Calu3 (cell line): ENCODE measurements around the gene ITPR2. TPM values are rescaled to one million over a fixed set of nuclear protein-coding genes. Genes with fewer than 3 reads are reported as not detected.
A peak's percentile ranks its signal among the peaks of the same experiment; 100 is the strongest.

Experiments used
- BruUV-seq: library from RNA; stranded (reverse); fragments of 400-500 nt; replicated peaks from 2 replicates; lab custom pipeline; 2021; lab: Mats Ljungman, UMichigan
- CTCF ChIA-PET: fragments of 300-600 bp; sonication (Branson Sonifier 250); formaldehyde crosslinking; loops from one replicate; lab custom pipeline; 2022; ENCODE audit warnings: antibody characterized with exemption; lab: Charles Lee
- DNase-seq: peaks from one replicate; pipeline ENCODE4 v3.0.0; 2022
- H3K27ac Mint-ChIP-seq: one replicate; pipeline ENCODE4 v1.8.0; 2022; ENCODE audit warnings: mixed read lengths; ENCODE audit not compliant: unreplicated experiment
- H3K27me3 Mint-ChIP-seq: one replicate; pipeline ENCODE4 v1.8.0; 2022; ENCODE audit warnings: mixed read lengths; ENCODE audit not compliant: unreplicated experiment
- H3K36me3 Mint-ChIP-seq: one replicate; pipeline ENCODE4 v1.8.0; 2022; ENCODE audit warnings: mild to moderate bottlenecking, moderate library complexity, mixed read lengths; ENCODE audit not compliant: insufficient read depth, unreplicated experiment
- H3K4me1 Mint-ChIP-seq: one replicate; pipeline ENCODE4 v1.8.0; 2022; ENCODE audit warnings: mild to moderate bottlenecking, low read depth, mixed read lengths; ENCODE audit not compliant: unreplicated experiment
- H3K4me3 Mint-ChIP-seq: one replicate; pipeline ENCODE4 v1.8.0; 2022; ENCODE audit warnings: mild to moderate bottlenecking, low read depth, moderate library complexity, mixed read lengths; ENCODE audit not compliant: unreplicated experiment
- H3K9me3 Mint-ChIP-seq: one replicate; pipeline ENCODE4 v1.8.0; 2022; ENCODE audit warnings: low read depth, mixed read lengths; ENCODE audit not compliant: unreplicated experiment
- CTCF ChIP-seq: fragments of 200-600 bp; IDR thresholded peaks from one replicate; pipeline ENCODE4 v1.8.0; 2022; ENCODE audit warnings: antibody characterized with exemption; ENCODE audit not compliant: unreplicated experiment
- intact Hi-C: fragments of 100-400 bp; cut with micrococcal nuclease; formaldehyde crosslinking; loops from one replicate; pipeline ENCODE4 v1.10.0; 2022; ENCODE audit not compliant: unreplicated experiment
- total RNA-seq: library from RNA; stranded (reverse); gene quantifications from 2 replicates; pipeline ENCODE4 v1.2.3, GENCODE V29; 2022

ITPR2 gene
- total RNA-seq, 1 experiment from 2014 or later: 2.5 TPM

- no peaks in the 10 kb centered on the region for H3K4me1 Mint-ChIP-seq
- no peak for TF ChIP-seq CTCF
- intact Hi-C loops: loop anchor here (2.0 to 5.0 kb wide), 3 partner anchors 131 to 216 kb away; no protein-coding TSS in a partner anchor
- no peaks in the 10 kb centered on the region for H3K36me3 Mint-ChIP-seq
- no peaks in the 10 kb centered on the region for H3K27me3 Mint-ChIP-seq
- H3K4me3 Mint-ChIP-seq: no peak overlapping the region
- no peaks in the 10 kb centered on the region for H3K9me3 Mint-ChIP-seq
- DNase-seq: no peak
- no peak overlapping the region for H3K27ac Mint-ChIP-seq
- no TSS peak for BruUV-seq
- CTCF ChIA-PET: no interaction called here
Observed at GRCh38 chr12:26403601-26404000, 429.4 kb downstream of the ITPR2 start.

GRCh38 chr12:26402648-26403047 lies 430.3 kb downstream of the ITPR2 start:
- no peak overlapping the region for H3K27ac Mint-ChIP-seq
- peak; percentile 71 for DNase-seq
- H3K36me3 Mint-ChIP-seq: no peaks in the 10 kb centered on the region
- intact Hi-C loops: loop anchor here (1.0 to 5.0 kb wide), 5 partner anchors 130 to 305 kb away; no protein-coding TSS in a partner anchor
- no peaks in the 10 kb centered on the region for H3K4me1 Mint-ChIP-seq
- CTCF ChIA-PET: interaction anchor here (1.3 kb wide), 1 partner anchor 283 kb away, joined by 6 read pairs; no protein-coding TSS in a partner anchor
- BruUV-seq: no TSS peak
- H3K9me3 Mint-ChIP-seq: no peaks in the 10 kb centered on the region
- no peak overlapping the region for H3K4me3 Mint-ChIP-seq
- peak; percentile 48 for TF ChIP-seq CTCF
- H3K27me3 Mint-ChIP-seq: no peaks in the 10 kb centered on the region

- H3K4me3 Mint-ChIP-seq: no peak overlapping the region
- no peaks in the 10 kb centered on the region for H3K27me3 Mint-ChIP-seq
- no peak for TF ChIP-seq CTCF
- intact Hi-C loops: loop anchor here (1.0 to 5.0 kb wide), 5 partner anchors 130 to 305 kb away; no protein-coding TSS in a partner anchor
- no peaks in the 10 kb centered on the region for H3K4me1 Mint-ChIP-seq
- no TSS peak for BruUV-seq
- no peak overlapping the region for H3K27ac Mint-ChIP-seq
- CTCF ChIA-PET: interaction anchor here (1.3 kb wide), 1 partner anchor 283 kb away, joined by 6 read pairs; no protein-coding TSS in a partner anchor
- no peaks in the 10 kb centered on the region for H3K36me3 Mint-ChIP-seq
- DNase-seq: no peak
- H3K9me3 Mint-ChIP-seq: no peaks in the 10 kb centered on the region
Observed at GRCh38 chr12:26401874-26402273, 431.1 kb downstream of the ITPR2 start.

- intact Hi-C loops: loop anchor here (5.0 kb wide), 2 partner anchors 128 to 213 kb away; no protein-coding TSS in a partner anchor
- BruUV-seq: no TSS peak
- no peaks in the 10 kb centered on the region for H3K27me3 Mint-ChIP-seq
- no peaks in the 10 kb centered on the region for H3K36me3 Mint-ChIP-seq
- H3K27ac Mint-ChIP-seq: no peak overlapping the region
- CTCF ChIA-PET: no interaction called here
- H3K4me3 Mint-ChIP-seq: no peak overlapping the region
- no peaks in the 10 kb centered on the region for H3K4me1 Mint-ChIP-seq
- TF ChIP-seq CTCF: no peak
- no peaks in the 10 kb centered on the region for H3K9me3 Mint-ChIP-seq
- DNase-seq: no peak
Observed at GRCh38 chr12:26400627-26401026, 432.4 kb downstream of the ITPR2 start.
